Lung (tissue), 12 donors: ENCODE results near the gene RUFY1. TPM values are rescaled to one million over a fixed set of nuclear protein-coding genes. Genes with fewer than 3 reads are reported as not detected.
A peak's percentile ranks its signal among the peaks of the same experiment; 100 is the strongest.
"Not testable (repeated sequence)": the region's sequence is repeated elsewhere in the genome, so short reads cannot be mapped to it uniquely, and the experiment has no call there.

ENCODE experiments used
- ATAC-seq: fragments of 200-7000 bp; cut with Tn5 transposase; one replicate; pipeline ENCODE4 v1.9.1; 2020; ENCODE audit warnings: moderate number of reproducible peaks; ENCODE audit not compliant: insufficient read depth, low FRiP score
- DNase-seq, 3 donors: peaks; one replicate each; pipeline ENCODE4 v3.0.0-alpha.2; 2013 to 2017
- H3K27ac ChIP-seq, 2 donors: one replicate each; pipeline ENCODE4 v1.5.1; 2013; ENCODE audit warnings: mild to moderate bottlenecking in 2 of 2, moderate library complexity in 2 of 2, control low read depth in 1 of 2, inconsistent platforms in 1 of 2, low read depth in 1 of 2, low read length in 1 of 2
- H3K27me3 ChIP-seq, 3 donors: one replicate each; pipeline ENCODE4 v1.5.1; 2013; ENCODE audit warnings: low read length in 2 of 3; ENCODE audit not compliant: control insufficient read depth in 3 of 3, insufficient read depth in 3 of 3
- H3K36me3 ChIP-seq, 4 donors: one replicate each; pipeline ENCODE4 v1.5.1; 2013; ENCODE audit warnings: low read length in 4 of 4, mild to moderate bottlenecking in 1 of 4, moderate library complexity in 1 of 4; ENCODE audit not compliant: control insufficient read depth in 4 of 4, insufficient read depth in 4 of 4
- H3K4me1 ChIP-seq, 5 donors: one replicate each; pipeline ENCODE4 v1.5.1; 2013; ENCODE audit warnings: low read length in 5 of 5, mild to moderate bottlenecking in 2 of 5, moderate library complexity in 1 of 5; ENCODE audit not compliant: control insufficient read depth in 5 of 5, insufficient read depth in 5 of 5
- H3K4me3 ChIP-seq: one replicate; pipeline ENCODE4 v1.5.1; 2013; ENCODE audit warnings: mild to moderate bottlenecking, control low read depth, moderate library complexity
- H3K9ac ChIP-seq, 2 donors: one replicate each; pipeline ENCODE4 v1.5.1; 2013; ENCODE audit warnings: low read length in 2 of 2, control low read depth in 1 of 2; ENCODE audit not compliant: insufficient read depth in 1 of 2
- H3K9me3 ChIP-seq, 4 donors: one replicate each; pipeline ENCODE4 v1.5.1; 2013; ENCODE audit warnings: low read length in 3 of 4, mild to moderate bottlenecking in 1 of 4, moderate library complexity in 1 of 4; ENCODE audit not compliant: control insufficient read depth in 4 of 4, insufficient read depth in 3 of 4
- CTCF ChIP-seq: IDR thresholded peaks from 2 replicates; pipeline ENCODE4 v1.5.1; 2012; ENCODE audit warnings: mild to moderate bottlenecking; ENCODE audit errors: control extremely low read depth, extremely low read depth
- WGBS, 2 donors: extraction: QIAGEN DNeasy Blood & Tissue Kit; methylation state at CpG; one replicate each; pipeline ENCODE4 v1.1.7; 2013; 5-methylcytosine and 5-hydroxymethylcytosine counted together
- polyA plus RNA-seq, 2 donors: library from polyadenylated mRNA; stranded (reverse); fragments of 200-250 nt; gene quantifications; one replicate each; pipeline ENCODE4 v1.2.1, GENCODE V29; 2013
- total RNA-seq, 2 donors: library from RNA; depleted of rRNA in 1 of 2; stranded (reverse); fragments of >200 nt in 1 of 2; gene quantifications; one replicate each; pipeline ENCODE4 v1.2.1, GENCODE V29; 2014 to 2021
- donor health status: control.
- donor health status: control.
- donor health status: Bipolar disorder and iron deficiency.
- donor health status: healthy.
- donor health status: DM: yes; HTN: yes; CAD: no.

The RUFY1 gene
- total and polyA plus RNA-seq, 4 donors = 37.3 to 58.6 (median 51.0) TPM

DNA sequence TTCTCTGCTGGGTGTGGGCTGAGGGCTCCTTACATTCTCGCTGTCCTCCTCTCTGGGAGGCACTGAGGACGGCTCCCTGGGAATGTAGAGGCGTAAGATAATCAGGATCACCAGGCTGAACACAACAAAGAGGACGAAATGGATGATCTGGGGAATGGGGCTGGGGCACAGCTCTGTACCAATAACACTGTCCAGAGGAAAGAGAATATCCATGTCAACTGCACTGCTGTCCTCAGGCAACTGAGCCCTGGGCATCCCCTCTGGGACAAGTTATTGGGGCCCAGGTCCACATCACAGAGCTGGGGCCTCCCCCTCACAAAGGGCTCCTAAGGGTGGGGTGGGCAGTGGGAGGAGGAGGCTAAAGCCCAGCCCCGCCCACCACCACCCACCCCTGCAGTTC lies 94.4 kb downstream of the RUFY1 start:
- H3K27ac ChIP-seq, DNase-seq, H3K9me3 ChIP-seq, H3K4me3 ChIP-seq, H3K9ac ChIP-seq, H3K36me3 ChIP-seq, H3K4me1 ChIP-seq, H3K27me3 ChIP-seq, ATAC-seq: not testable (repeated sequence)
- WGBS, 2 donors = 87% methylated on average over 4 of the region's 5 CpGs

- Histone ChIP-seq H3K27ac (no peak overlapping the region), H3K27me3 (no peaks in the 10 kb centered on the region), H3K9me3 (no peaks in the 10 kb centered on the region), H3K4me1 (no peaks in the 10 kb centered on the region), H3K36me3 (no peaks in the 10 kb centered on the region), H3K9ac (no peak overlapping the region), H3K4me3 (no peak overlapping the region)
- WGBS, 2 donors = 75 to 88% methylated on average over 9 of the region's 9 CpGs
- TF ChIP-seq CTCF = no peak
- DNase-seq (no peak), ATAC-seq (no peak)
Measured at GRCh38 chr5:179648410-179648809, 98.1 kb downstream of the RUFY1 start.

DNA sequence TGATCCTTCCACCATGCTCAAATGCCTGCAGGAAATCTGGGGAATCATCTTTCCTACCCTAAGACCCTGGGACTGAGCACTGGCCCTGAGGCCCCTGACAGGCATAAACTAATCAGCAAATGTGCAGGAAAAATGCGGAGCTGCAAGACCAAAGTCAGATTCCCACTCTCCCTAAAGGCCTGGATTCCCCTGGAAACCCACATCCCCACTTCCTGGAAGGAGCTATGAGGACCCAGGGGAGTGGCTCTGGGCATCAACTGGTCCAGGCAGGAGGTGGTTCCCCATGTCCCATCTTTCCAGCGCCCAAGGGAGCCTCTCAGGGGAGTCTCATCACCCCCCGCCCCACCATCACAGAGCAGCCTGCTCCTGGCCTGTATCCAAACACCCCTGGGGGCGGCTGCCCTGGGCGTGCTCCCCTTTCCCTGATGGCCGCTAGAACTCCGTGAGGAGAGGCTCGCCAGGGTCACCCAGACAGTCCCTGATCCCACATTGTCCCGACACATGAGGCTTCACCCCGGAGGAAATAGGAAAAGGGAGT lies 98.9 kb downstream of the RUFY1 start:
- not testable (repeated sequence) for H3K9ac ChIP-seq, H3K4me1 ChIP-seq, ATAC-seq, H3K36me3 ChIP-seq, DNase-seq, H3K27ac ChIP-seq, H3K9me3 ChIP-seq, H3K27me3 ChIP-seq, H3K4me3 ChIP-seq
- 78 to 87% methylated on average over 8 to 10 of the region's 10 CpGs for WGBS, 2 donors

GRCh38 chr5:179650245-179650644 lies 99.9 kb downstream of the RUFY1 start:
- not testable (repeated sequence) for ATAC-seq, H3K4me3 ChIP-seq, DNase-seq, H3K27ac ChIP-seq, H3K27me3 ChIP-seq, H3K4me1 ChIP-seq, H3K9me3 ChIP-seq, H3K9ac ChIP-seq, H3K36me3 ChIP-seq
- WGBS, 2 donors = 86 to 94% methylated on average over 8 to 15 of the region's 26 CpGs

- DNase-seq = not testable (repeated sequence)
- WGBS, 2 donors = 65 to 73% methylated on average over 2 of the region's 2 CpGs
Measured at GRCh38 chr5:179653135-179653534, 102.8 kb downstream of the RUFY1 start.

GRCh38 chr5:179657302-179658178 lies 107.2 kb downstream of the RUFY1 start:
- WGBS, 2 donors = 19 to 100% methylated on average over 2 to 6 of the region's 50 CpGs
- H3K36me3 ChIP-seq, H3K4me3 ChIP-seq, H3K27ac ChIP-seq, H3K9me3 ChIP-seq, H3K4me1 ChIP-seq, H3K9ac ChIP-seq, DNase-seq, H3K27me3 ChIP-seq: not testable (repeated sequence)
- ATAC-seq = peak; percentile 97

More at GRCh38 chr5:179653135-179653534, 102.8 kb downstream of the RUFY1 start:
- not testable (repeated sequence) for H3K36me3 ChIP-seq, H3K9ac ChIP-seq, H3K9me3 ChIP-seq, H3K27me3 ChIP-seq, H3K4me3 ChIP-seq, H3K4me1 ChIP-seq, H3K27ac ChIP-seq, ATAC-seq

- not testable (repeated sequence) for H3K27me3 ChIP-seq, H3K9me3 ChIP-seq, H3K9ac ChIP-seq, H3K4me1 ChIP-seq, H3K36me3 ChIP-seq
- 5 to 6% methylated on average over 10 of the region's 29 CpGs for WGBS, 2 donors
- Histone ChIP-seq H3K4me3 (peak overlapping the region; percentile 49), H3K27ac (peak overlapping the region in 1 of 2 donors; percentile 60)
- peak; percentile 15 for ATAC-seq
- peak; percentile 18 to 49 (median 30) for DNase-seq
Measured at GRCh38 chr5:179658179-179658856, 108.0 kb downstream of the RUFY1 start.
